Keratinocyte (primary cell): ENCODE results near the gene EFR3B.

Source experiments
- EZH2 ChIP-seq: IDR thresholded peaks from one replicate; pipeline ENCODE4 v1.6.1; 2012; ENCODE audit warnings: inconsistent platforms, mild to moderate bottlenecking, low read length, moderate library complexity
- TF ChIP-seq, protein P1 (sequence below), 3 experiments: IDR thresholded peaks in 1 of 3; conservative IDR thresholded peaks in 1 of 3; optimal IDR thresholded peaks in 1 of 3; 2 replicates in 2 of 3; 3 replicates in 1 of 3; pipeline versions ENCODE3 to v1.5.1; 2011; ENCODE audit warnings: low read length in 3 of 3, mild to moderate bottlenecking in 3 of 3, moderate library complexity in 2 of 3, control low read depth in 1 of 3, inconsistent platforms in 1 of 3; ENCODE audit not compliant: insufficient read depth in 2 of 3; ENCODE audit errors: extremely low read depth in 1 of 3

DNA sequence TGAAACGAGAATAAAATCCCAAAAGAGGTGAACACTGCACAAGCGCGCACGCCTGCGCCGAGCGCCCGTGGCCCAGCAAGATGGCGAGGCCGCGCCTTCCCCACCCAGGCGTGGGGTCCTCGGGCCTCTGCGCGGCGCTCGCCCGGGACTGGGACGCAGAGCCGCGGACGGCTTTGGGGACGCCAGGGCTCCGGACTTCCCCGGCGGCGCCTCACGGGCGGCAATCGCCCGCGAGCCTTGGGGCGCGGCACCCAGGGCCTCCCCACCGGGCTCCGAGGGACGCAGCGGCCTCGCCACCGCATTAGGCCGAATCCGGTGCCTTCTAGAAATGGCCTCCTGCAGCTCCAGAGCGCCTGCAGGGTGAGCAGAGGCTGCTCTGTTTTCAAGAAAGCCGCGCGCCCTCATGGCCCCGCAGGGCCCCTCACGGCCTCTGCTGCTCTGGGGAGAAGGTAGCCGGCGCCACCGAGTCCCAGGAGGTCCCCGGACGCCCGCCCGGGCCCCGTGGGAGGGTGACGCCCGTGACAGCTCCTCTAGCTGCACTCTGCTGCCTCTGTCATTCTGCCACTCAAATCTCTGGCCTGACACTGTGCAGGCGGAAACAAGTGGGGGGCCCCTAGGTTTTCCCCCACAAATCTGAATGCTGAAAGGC lies 162.4 kb downstream of the EFR3B start:
- TF ChIP-seq, protein P1, sequence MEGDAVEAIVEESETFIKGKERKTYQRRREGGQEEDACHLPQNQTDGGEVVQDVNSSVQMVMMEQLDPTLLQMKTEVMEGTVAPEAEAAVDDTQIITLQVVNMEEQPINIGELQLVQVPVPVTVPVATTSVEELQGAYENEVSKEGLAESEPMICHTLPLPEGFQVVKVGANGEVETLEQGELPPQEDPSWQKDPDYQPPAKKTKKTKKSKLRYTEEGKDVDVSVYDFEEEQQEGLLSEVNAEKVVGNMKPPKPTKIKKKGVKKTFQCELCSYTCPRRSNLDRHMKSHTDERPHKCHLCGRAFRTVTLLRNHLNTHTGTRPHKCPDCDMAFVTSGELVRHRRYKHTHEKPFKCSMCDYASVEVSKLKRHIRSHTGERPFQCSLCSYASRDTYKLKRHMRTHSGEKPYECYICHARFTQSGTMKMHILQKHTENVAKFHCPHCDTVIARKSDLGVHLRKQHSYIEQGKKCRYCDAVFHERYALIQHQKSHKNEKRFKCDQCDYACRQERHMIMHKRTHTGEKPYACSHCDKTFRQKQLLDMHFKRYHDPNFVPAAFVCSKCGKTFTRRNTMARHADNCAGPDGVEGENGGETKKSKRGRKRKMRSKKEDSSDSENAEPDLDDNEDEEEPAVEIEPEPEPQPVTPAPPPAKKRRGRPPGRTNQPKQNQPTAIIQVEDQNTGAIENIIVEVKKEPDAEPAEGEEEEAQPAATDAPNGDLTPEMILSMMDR (optimal IDR thresholded peaks at IDR 0.05 in 1 of 3, IDR thresholded peaks at IDR 0.05 in 1 of 3, conservative IDR thresholded peaks at IDR 0.05 in 1 of 3; ENCODE audit: extremely low read depth in 1 of 3, insufficient read depth in 2 of 3, low read length in 3 of 3) = no peak
- TF ChIP-seq EZH2 = no peak
